OCI-LY1 (cell line): ENCODE results near the gene NT5DC2.

ENCODE experiments used
- EZH2 ChIP-seq: fragments of 200-600 bp; sonication (generic), shearing (Covaris generic); IDR thresholded peaks from 2 replicates; pipeline ENCODE4 v1.8.0; 2017; ENCODE audit warnings: borderline replicate concordance, mixed run types, mild to moderate bottlenecking, antibody characterized with exemption, low read length, moderate library complexity, mixed read lengths
- TF ChIP-seq, protein P1 (sequence below): fragments of 200-600 bp; sonication (generic), shearing (Covaris generic); IDR thresholded peaks from 2 replicates; pipeline ENCODE4 v1.5.1; 2017; ENCODE audit warnings: mild to moderate bottlenecking, antibody characterized with exemption, low read length, moderate library complexity, mixed read lengths

DNA sequence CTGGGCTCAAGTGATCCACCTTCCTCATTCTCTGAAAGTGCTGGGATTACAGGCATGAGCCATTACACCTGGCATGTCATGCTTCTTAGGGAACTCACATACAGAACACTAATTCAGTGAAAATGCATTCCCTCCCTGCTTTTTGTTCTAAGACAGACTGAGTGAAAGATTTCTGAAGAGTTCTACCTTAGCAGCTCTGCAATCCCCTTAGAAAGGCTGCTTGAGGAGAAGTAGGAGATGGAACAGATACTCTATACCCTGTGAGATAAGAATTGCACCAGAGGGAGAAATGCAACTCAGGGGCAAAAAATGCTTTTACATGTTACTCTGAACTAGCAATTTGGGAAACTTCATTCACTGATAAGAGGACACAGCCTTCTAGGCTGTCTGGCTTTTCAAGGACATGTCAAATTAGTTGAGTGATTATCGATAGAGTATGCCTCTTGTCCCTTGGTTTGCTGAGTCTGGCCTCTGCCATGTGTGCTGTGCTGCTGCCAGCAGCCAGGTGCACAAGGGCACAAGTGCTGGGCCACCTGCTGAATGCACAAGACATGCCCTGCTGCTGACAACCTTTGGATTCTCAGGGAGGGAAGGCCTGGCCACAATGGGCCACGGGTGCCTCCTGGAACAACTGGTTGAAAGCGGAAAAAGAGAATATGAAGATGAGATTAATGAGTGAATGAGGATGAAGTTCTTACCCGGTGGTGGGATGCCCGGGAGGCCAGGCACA is 20.5 kb upstream of the NT5DC2 start:
- TF ChIP-seq, protein P1, sequence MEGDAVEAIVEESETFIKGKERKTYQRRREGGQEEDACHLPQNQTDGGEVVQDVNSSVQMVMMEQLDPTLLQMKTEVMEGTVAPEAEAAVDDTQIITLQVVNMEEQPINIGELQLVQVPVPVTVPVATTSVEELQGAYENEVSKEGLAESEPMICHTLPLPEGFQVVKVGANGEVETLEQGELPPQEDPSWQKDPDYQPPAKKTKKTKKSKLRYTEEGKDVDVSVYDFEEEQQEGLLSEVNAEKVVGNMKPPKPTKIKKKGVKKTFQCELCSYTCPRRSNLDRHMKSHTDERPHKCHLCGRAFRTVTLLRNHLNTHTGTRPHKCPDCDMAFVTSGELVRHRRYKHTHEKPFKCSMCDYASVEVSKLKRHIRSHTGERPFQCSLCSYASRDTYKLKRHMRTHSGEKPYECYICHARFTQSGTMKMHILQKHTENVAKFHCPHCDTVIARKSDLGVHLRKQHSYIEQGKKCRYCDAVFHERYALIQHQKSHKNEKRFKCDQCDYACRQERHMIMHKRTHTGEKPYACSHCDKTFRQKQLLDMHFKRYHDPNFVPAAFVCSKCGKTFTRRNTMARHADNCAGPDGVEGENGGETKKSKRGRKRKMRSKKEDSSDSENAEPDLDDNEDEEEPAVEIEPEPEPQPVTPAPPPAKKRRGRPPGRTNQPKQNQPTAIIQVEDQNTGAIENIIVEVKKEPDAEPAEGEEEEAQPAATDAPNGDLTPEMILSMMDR: no peak
- TF ChIP-seq EZH2: no peak
